Panc1 (cell line): ENCODE data around the gene CALD1. TPM values are rescaled to one million over a fixed set of nuclear protein-coding genes. Genes with fewer than 3 reads are reported as not detected.

Experiments used
- ATAC-seq: fragments of 200-7000 bp; cut with Tn5 transposase; 2 replicates; pipeline ENCODE4 v1.9.1; 2020; ENCODE audit warnings: mild to moderate bottlenecking, moderate library complexity
- BruUV-seq: library from RNA; stranded (reverse); fragments of 400-500 nt; replicated peaks from 2 replicates; lab custom pipeline; 2021; lab: Mats Ljungman, UMichigan
- CTCF ChIA-PET: fragments of 300-600 bp; sonication (Branson Sonifier 250); formaldehyde crosslinking; loops from one replicate; lab custom pipeline; 2022; ENCODE audit warnings: antibody characterized with exemption; lab: Charles Lee
- POLR2A ChIA-PET: fragments of 300-600 bp; sonication (Branson Sonifier 250); formaldehyde crosslinking; loops from one replicate; lab custom pipeline; 2022; ENCODE audit warnings: antibody characterized with exemption; lab: Charles Lee
- DNase-seq: peaks from one replicate; pipeline ENCODE4 v3.0.0-alpha.2; 2010; ENCODE audit warnings: low read depth, low spot score
- H3K27ac ChIP-seq: 2 replicates; pipeline ENCODE4 v1.5.1; 2011; ENCODE audit warnings: mild to moderate bottlenecking, low read length, inconsistent platforms
- H3K27me3 ChIP-seq: fragments of 200-500 bp; sonication (Bioruptor generic); 2 replicates; pipeline ENCODE4 v1.6.0; 2014; ENCODE audit warnings: low read length, inconsistent platforms; ENCODE audit not compliant: control insufficient read depth, insufficient read depth
- H3K36me3 ChIP-seq: fragments of 200-500 bp; sonication (Bioruptor generic); 2 replicates; pipeline ENCODE4 v1.5.1; 2014; ENCODE audit warnings: inconsistent platforms, mild to moderate bottlenecking, low read length, moderate library complexity; ENCODE audit not compliant: control insufficient read depth, insufficient read depth
- H3K4me1 ChIP-seq: 2 replicates; pipeline ENCODE4 v1.5.1; 2011; ENCODE audit warnings: inconsistent platforms, mild to moderate bottlenecking, low read length, moderate library complexity; ENCODE audit not compliant: control insufficient read depth, insufficient read depth
- H3K4me3 ChIP-seq, 2 experiments: 2 replicates each; pipeline ENCODE4 v1.5.1; 2011 to 2012; ENCODE audit warnings: low read depth in 2 of 2, low read length in 2 of 2, mild to moderate bottlenecking in 2 of 2, inconsistent platforms in 1 of 2, moderate library complexity in 1 of 2
- H3K9me3 ChIP-seq: fragments of 200-500 bp; sonication (Bioruptor generic); 2 replicates; pipeline ENCODE4 v1.5.1; 2014; ENCODE audit warnings: low read depth, mild to moderate bottlenecking, inconsistent platforms, low read length, moderate library complexity; ENCODE audit not compliant: control insufficient read depth, insufficient read depth
- POLR2AphosphoS5 ChIP-seq: IDR thresholded peaks from 2 replicates; pipeline ENCODE4 v1.6.1; 2012; ENCODE audit warnings: mild to moderate bottlenecking, low read depth, low read length, moderate library complexity
- SIN3A ChIP-seq: IDR thresholded peaks from 2 replicates; pipeline ENCODE4 v1.6.1; 2012; ENCODE audit warnings: low read depth, mild to moderate bottlenecking, low read length, moderate library complexity, borderline replicate concordance; ENCODE audit not compliant: insufficient read depth
- TCF7L2 ChIP-seq: IDR thresholded peaks from 2 replicates; pipeline ENCODE4 v1.6.1; 2011; ENCODE audit warnings: mild to moderate bottlenecking, low read depth, low read length, inconsistent platforms
- in situ Hi-C: cut with HindIII; loops from 2 replicates; pipeline ENCODE4 v1.10.0; 2016; ENCODE audit warnings: low sequenced_read_pairs, low pct_unique_long_range_greater_than_20kb
- intact Hi-C: fragments of 100-400 bp; cut with micrococcal nuclease; formaldehyde crosslinking; loops from one replicate; pipeline ENCODE4 v1.10.0; 2022; ENCODE audit not compliant: unreplicated experiment
- total RNA-seq: library from RNA; stranded (reverse); gene quantifications from one replicate; pipeline ENCODE4 v1.2.1, GENCODE V29; 2021; ENCODE audit not compliant: unreplicated experiment
- TF ChIP-seq, protein P1 (sequence below), 2 experiments: IDR thresholded peaks; 2 replicates each; pipeline ENCODE4 v1.6.1; 2011 to 2012; ENCODE audit warnings: low read depth in 2 of 2, control low read depth in 1 of 2, low read length in 1 of 2, mild to moderate bottlenecking in 1 of 2, moderate library complexity in 1 of 2; ENCODE audit not compliant: insufficient read depth in 1 of 2
- TF ChIP-seq, protein P2 (sequence below): fragments of 450-650 bp; IDR thresholded peaks from 2 replicates; pipeline ENCODE4 v1.5.1; 2017; ENCODE audit warnings: mild to moderate bottlenecking

CALD1 gene
- total RNA-seq, 1 experiment from 2014 or later, result 9.2 TPM

DNA sequence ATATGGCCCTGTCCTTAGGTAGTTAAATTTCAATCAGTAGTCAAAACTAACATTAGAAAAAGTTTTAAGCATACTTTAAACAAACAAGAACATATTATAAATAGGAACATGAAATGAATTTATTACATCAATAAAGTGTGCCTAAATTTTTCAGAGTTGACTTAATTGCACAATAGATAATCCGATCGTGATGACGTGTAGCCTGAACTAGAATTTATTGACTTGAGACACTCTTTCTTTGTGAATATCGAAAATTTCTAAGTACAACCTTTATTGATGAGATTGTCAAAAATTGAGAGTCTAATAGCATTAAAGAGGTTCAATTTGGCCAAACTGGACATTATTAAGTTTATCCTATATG lies 56.0 kb downstream of the CALD1 start:
- Histone ChIP-seq H3K27me3 (no peaks in the 10 kb centered on the region), H3K4me3 (no peak overlapping the region), H3K9me3 (no peaks in the 10 kb centered on the region), H3K4me1 (no peaks in the 10 kb centered on the region), H3K36me3 (no peaks in the 10 kb centered on the region), H3K27ac (no peak overlapping the region)
- BruUV-seq, result no TSS peak
- ChIA-PET POLR2A (interaction anchor here (0.7 kb wide), 1 partner anchor 58 kb away, joined by 20 read pairs; no protein-coding TSS in a partner anchor), CTCF (no interaction called here)
- intact Hi-C loops (no loop called here), in situ Hi-C loops (no loop called here)
- TF ChIP-seq POLR2AphosphoS5 (no peak), TCF7L2 (no peak), SIN3A (no peak)
- TF ChIP-seq, protein P1, sequence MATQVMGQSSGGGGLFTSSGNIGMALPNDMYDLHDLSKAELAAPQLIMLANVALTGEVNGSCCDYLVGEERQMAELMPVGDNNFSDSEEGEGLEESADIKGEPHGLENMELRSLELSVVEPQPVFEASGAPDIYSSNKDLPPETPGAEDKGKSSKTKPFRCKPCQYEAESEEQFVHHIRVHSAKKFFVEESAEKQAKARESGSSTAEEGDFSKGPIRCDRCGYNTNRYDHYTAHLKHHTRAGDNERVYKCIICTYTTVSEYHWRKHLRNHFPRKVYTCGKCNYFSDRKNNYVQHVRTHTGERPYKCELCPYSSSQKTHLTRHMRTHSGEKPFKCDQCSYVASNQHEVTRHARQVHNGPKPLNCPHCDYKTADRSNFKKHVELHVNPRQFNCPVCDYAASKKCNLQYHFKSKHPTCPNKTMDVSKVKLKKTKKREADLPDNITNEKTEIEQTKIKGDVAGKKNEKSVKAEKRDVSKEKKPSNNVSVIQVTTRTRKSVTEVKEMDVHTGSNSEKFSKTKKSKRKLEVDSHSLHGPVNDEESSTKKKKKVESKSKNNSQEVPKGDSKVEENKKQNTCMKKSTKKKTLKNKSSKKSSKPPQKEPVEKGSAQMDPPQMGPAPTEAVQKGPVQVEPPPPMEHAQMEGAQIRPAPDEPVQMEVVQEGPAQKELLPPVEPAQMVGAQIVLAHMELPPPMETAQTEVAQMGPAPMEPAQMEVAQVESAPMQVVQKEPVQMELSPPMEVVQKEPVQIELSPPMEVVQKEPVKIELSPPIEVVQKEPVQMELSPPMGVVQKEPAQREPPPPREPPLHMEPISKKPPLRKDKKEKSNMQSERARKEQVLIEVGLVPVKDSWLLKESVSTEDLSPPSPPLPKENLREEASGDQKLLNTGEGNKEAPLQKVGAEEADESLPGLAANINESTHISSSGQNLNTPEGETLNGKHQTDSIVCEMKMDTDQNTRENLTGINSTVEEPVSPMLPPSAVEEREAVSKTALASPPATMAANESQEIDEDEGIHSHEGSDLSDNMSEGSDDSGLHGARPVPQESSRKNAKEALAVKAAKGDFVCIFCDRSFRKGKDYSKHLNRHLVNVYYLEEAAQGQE (IDR thresholded peaks at IDR 0.05; ENCODE audit: insufficient read depth in 1 of 2, low read depth in 2 of 2, low read length in 1 of 2), result no peak
- TF ChIP-seq, protein P2, sequence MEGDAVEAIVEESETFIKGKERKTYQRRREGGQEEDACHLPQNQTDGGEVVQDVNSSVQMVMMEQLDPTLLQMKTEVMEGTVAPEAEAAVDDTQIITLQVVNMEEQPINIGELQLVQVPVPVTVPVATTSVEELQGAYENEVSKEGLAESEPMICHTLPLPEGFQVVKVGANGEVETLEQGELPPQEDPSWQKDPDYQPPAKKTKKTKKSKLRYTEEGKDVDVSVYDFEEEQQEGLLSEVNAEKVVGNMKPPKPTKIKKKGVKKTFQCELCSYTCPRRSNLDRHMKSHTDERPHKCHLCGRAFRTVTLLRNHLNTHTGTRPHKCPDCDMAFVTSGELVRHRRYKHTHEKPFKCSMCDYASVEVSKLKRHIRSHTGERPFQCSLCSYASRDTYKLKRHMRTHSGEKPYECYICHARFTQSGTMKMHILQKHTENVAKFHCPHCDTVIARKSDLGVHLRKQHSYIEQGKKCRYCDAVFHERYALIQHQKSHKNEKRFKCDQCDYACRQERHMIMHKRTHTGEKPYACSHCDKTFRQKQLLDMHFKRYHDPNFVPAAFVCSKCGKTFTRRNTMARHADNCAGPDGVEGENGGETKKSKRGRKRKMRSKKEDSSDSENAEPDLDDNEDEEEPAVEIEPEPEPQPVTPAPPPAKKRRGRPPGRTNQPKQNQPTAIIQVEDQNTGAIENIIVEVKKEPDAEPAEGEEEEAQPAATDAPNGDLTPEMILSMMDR, result no peak
- no peak for DNase-seq
- ATAC-seq, result no peak

DNA sequence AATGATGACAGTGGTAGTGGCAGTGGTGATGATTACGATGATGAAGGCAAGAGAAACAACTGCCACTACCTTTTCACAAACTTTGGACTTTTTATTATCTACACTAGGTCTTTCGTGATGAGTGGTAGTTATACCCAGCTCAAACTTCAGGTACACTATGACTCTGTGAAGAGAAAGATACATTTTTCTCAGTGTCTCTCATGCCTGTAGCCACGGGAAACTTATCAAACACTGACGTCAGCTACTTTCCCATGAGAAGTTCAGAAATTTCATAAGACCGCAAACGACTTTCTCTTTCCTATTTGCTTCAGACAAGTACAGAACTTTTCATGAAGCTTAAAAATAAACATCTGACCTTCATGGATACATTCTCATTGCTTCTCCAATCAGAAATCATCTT lies 57.0 kb downstream of the CALD1 start:
- ChIA-PET CTCF (interaction anchor here (0.7 kb wide), 1 partner anchor 134 kb away, joined by 4 read pairs; no protein-coding TSS in a partner anchor), POLR2A (interaction anchor here (0.6 kb wide), 1 partner anchor 49 kb away, joined by 4 read pairs; no protein-coding TSS in a partner anchor)
- intact Hi-C loops (no loop called here), in situ Hi-C loops (no loop called here)
- no peak overlapping the region for H3K4me3 ChIP-seq
- TF ChIP-seq POLR2AphosphoS5 (no peak), TCF7L2 (no peak), SIN3A (no peak)
- TF ChIP-seq, protein P2, result no peak
- TF ChIP-seq, protein P1 (IDR thresholded peaks at IDR 0.05; ENCODE audit: insufficient read depth in 1 of 2, low read depth in 2 of 2, low read length in 1 of 2), result no peak
- no peaks in the 10 kb centered on the region for H3K27me3 ChIP-seq
- H3K27ac ChIP-seq, result no peak overlapping the region
- H3K36me3 ChIP-seq, result no peaks in the 10 kb centered on the region
- DNase-seq, result no peak
- BruUV-seq, result no TSS peak
- no peaks in the 10 kb centered on the region for H3K4me1 ChIP-seq
- H3K9me3 ChIP-seq, result no peaks in the 10 kb centered on the region
- no peak for ATAC-seq
